Right atrium auricular region (tissue), 2 donors: ENCODE measurements around the gene MS4A15. TPM values are rescaled to one million over a fixed set of nuclear protein-coding genes. Genes with fewer than 3 reads are reported as not detected.

ENCODE experiments used
- DNase-seq: peaks from one replicate; pipeline ENCODE4 v3.0.0-alpha.2; 2019; ENCODE audit warnings: low spot score
- H3K27ac ChIP-seq, 2 donors: fragments of 200-600 bp; sonication (generic); 1 replicate in 1 of 2; 2 replicates in 1 of 2; pipeline ENCODE4 v1.5.1; 2016 to 2019
- H3K27me3 ChIP-seq, 2 donors: fragments of 200-600 bp; sonication (generic); one replicate each; pipeline versions ENCODE4 v1.5.1 to v1.6.0; 2017 to 2019
- H3K36me3 ChIP-seq: fragments of 200-600 bp; sonication (generic); one replicate; pipeline ENCODE4 v1.5.1; 2016
- H3K4me1 ChIP-seq, 2 donors: fragments of 200-600 bp; sonication (generic); one replicate each; pipeline versions ENCODE4 v1.5.1 to v1.6.0; 2017 to 2019
- H3K4me3 ChIP-seq, 2 donors: fragments of 200-600 bp; sonication (generic); 1 replicate in 1 of 2; 2 replicates in 1 of 2; pipeline ENCODE4 v1.5.1; 2017 to 2019; ENCODE audit warnings: mild to moderate bottlenecking in 1 of 2, moderate library complexity in 1 of 2
- H3K9me3 ChIP-seq, 2 donors: fragments of 200-600 bp; sonication (generic); one replicate each; pipeline ENCODE4 v1.5.1; 2019
- CTCF ChIP-seq, 2 donors: fragments of 200-600 bp; sonication (generic); IDR thresholded peaks; one replicate each; pipeline ENCODE4 v1.5.1; 2019; ENCODE audit warnings: antibody characterized with exemption in 2 of 2
- total RNA-seq, 2 donors: library from RNA; depleted of rRNA; stranded (reverse); fragments of >200 nt; gene quantifications; one replicate each; pipeline ENCODE4 v1.1.0, GENCODE V29; 2016

The MS4A15 gene
- total RNA-seq, 2 donors from 2014 or later = not detected

GRCh38 chr11:60791153-60791933, 34.7 kb downstream of the MS4A15 start:
- H3K36me3 ChIP-seq = no peaks in the 10 kb centered on the region
- no peaks in the 10 kb centered on the region for H3K27me3 ChIP-seq
- no peak overlapping the region for H3K4me3 ChIP-seq
- H3K4me1 ChIP-seq = peaks cover 0 to 11% of the 10 kb centered on the region in 2 donors
- no peak overlapping the region for H3K27ac ChIP-seq
- no peak for DNase-seq
- no peak for TF ChIP-seq CTCF (IDR thresholded peaks at IDR 0.05)
- no peaks in the 10 kb centered on the region for H3K9me3 ChIP-seq

GRCh38 chr11:60792521-60792920, 35.9 kb downstream of the MS4A15 start:
- Histone ChIP-seq H3K9me3 (no peaks in the 10 kb centered on the region), H3K27ac (no peak overlapping the region), H3K27me3 (no peaks in the 10 kb centered on the region), H3K4me3 (no peak overlapping the region), H3K36me3 (no peaks in the 10 kb centered on the region), H3K4me1 (peaks cover 0 to 1% of the 10 kb centered on the region in 2 donors)
- TF ChIP-seq CTCF (IDR thresholded peaks at IDR 0.05) = no peak
- no peak for DNase-seq

GRCh38 chr11:60795291-60795690, 38.6 kb downstream of the MS4A15 start:
- TF ChIP-seq CTCF (IDR thresholded peaks at IDR 0.05) = no peak
- Histone ChIP-seq H3K4me1 (no peaks in the 10 kb centered on the region), H3K27me3 (no peaks in the 10 kb centered on the region), H3K4me3 (no peak overlapping the region), H3K9me3 (no peaks in the 10 kb centered on the region), H3K27ac (no peak overlapping the region), H3K36me3 (no peaks in the 10 kb centered on the region)
- DNase-seq = no peak

GRCh38 chr11:60797846-60798630, 41.4 kb downstream of the MS4A15 start:
- DNase-seq = no peak
- Histone ChIP-seq H3K36me3 (no peaks in the 10 kb centered on the region), H3K4me1 (no peaks in the 10 kb centered on the region), H3K4me3 (no peak overlapping the region), H3K9me3 (no peaks in the 10 kb centered on the region), H3K27me3 (no peaks in the 10 kb centered on the region), H3K27ac (no peak overlapping the region)
- no peak for TF ChIP-seq CTCF (IDR thresholded peaks at IDR 0.05)

GRCh38 chr11:60798631-60799030, 42.0 kb downstream of the MS4A15 start:
- DNase-seq = no peak
- Histone ChIP-seq H3K27me3 (no peaks in the 10 kb centered on the region), H3K27ac (no peak overlapping the region), H3K4me3 (no peak overlapping the region), H3K4me1 (no peaks in the 10 kb centered on the region), H3K36me3 (no peaks in the 10 kb centered on the region), H3K9me3 (no peaks in the 10 kb centered on the region)
- TF ChIP-seq CTCF (IDR thresholded peaks at IDR 0.05) = no peak
